Cardiac septum (tissue), 1 donor: ENCODE measurements around the gene AHSA1. TPM values are rescaled to one million over a fixed set of nuclear protein-coding genes. Genes with fewer than 3 reads are reported as not detected.
"Not testable (repeated sequence)": the region's sequence is repeated elsewhere in the genome, so short reads cannot be mapped to it uniquely, and the experiment has no call there.

Source experiments
- DNase-seq: peaks from one replicate; pipeline ENCODE4 v3.0.0-alpha.2; 2020; ENCODE audit warnings: low spot score
- intact Hi-C: fragments of 100-400 bp; cut with DNase I; formaldehyde crosslinking; loops from one replicate; pipeline ENCODE4 v1.14.0; 2022
- long read RNA-seq: library from polyadenylated mRNA; unstranded; transcript quantifications from one replicate; pipeline ENCODE4 v2.0.0, GENCODE V29; 2021
- total RNA-seq: library from RNA; stranded (reverse); fragmentation: NEBNext Ultra II Directional; extraction: Animal tissue kit (Norgen Biotek cat#: 25700); gene quantifications from one replicate; pipeline ENCODE4 v1.2.1, GENCODE V29; 2021
- donor health status: DM: no; HTN: no; CAD: no.

AHSA1 gene
- 138 TPM for total RNA-seq
- long read RNA-seq, transcript AHSA1-201 (9 exons, 1,402 nt) = major isoform, 88 of 92 reads
- long read RNA-seq, partial matches to known transcripts = 3 of 92 reads
- long read RNA-seq, other reads (novel, unspliced or antisense) = 0 of 92 reads

GRCh38 chr14:77457522-77458248 lies at the start of gene AHSA1, which contains the start of gene VIPAS39:
Gene AHSA1 (plus strand): TSS chr14:77458093. CDS start chr14:77458190, 97 bp downstream.
Gene VIPAS39 (minus strand): TSS chr14:77457601. CDS start chr14:77454102, 3,499 bp downstream.
- DNase-seq = peak; percentile 98
- intact Hi-C loops = loop anchor here (2.0 to 5.0 kb wide), 3 partner anchors 90 to 250 kb away; partner anchors contain the start of genes ALKBH1, GSTZ1, POMT2 and SLIRP

- intact Hi-C loops = no loop called here
- no peak for DNase-seq
These were observed 48.8 kb upstream of the AHSA1 start for GRCh38 chr14:77409131-77409533.

GRCh38 chr14:77415403-77416030 lies 42.4 kb upstream of the AHSA1 start:
- intact Hi-C loops, DNase-seq: not testable (repeated sequence)

- DNase-seq, intact Hi-C loops: not testable (repeated sequence)
These were observed 41.8 kb upstream of the AHSA1 start for GRCh38 chr14:77416098-77416497.

- intact Hi-C loops = no loop called here
- DNase-seq = no peak
These were observed 41.1 kb upstream of the AHSA1 start for GRCh38 chr14:77416836-77417235.

- DNase-seq = no peak
- intact Hi-C loops = no loop called here
These were observed 36.7 kb upstream of the AHSA1 start for GRCh38 chr14:77421201-77421600.

GRCh38 chr14:77423423-77423822 lies 34.5 kb upstream of the AHSA1 start, which contains the start of gene NOXRED1:
Gene NOXRED1 (minus strand): TSS chr14:77423523. CDS start chr14:77422889, 634 bp downstream.
- intact Hi-C loops = no loop called here
- DNase-seq = no peak

GRCh38 chr14:77424862-77425261 lies 33.0 kb upstream of the AHSA1 start:
- DNase-seq = no peak
- intact Hi-C loops = no loop called here

GRCh38 chr14:77426396-77426795 lies 31.5 kb upstream of the AHSA1 start:
- intact Hi-C loops = no loop called here
- DNase-seq = no peak

GRCh38 chr14:77436042-77436441 lies 21.9 kb upstream of the AHSA1 start:
- no peak for DNase-seq
- intact Hi-C loops = no loop called here

GRCh38 chr14:77438596-77438995 lies 19.3 kb upstream of the AHSA1 start:
- intact Hi-C loops = no loop called here
- no peak for DNase-seq

- intact Hi-C loops = no loop called here
- no peak for DNase-seq
These were observed 18.0 kb upstream of the AHSA1 start for GRCh38 chr14:77439861-77440260.

- no peak for DNase-seq
- intact Hi-C loops = no loop called here
These were observed 15.7 kb upstream of the AHSA1 start for GRCh38 chr14:77442196-77442595.

GRCh38 chr14:77455966-77456640 lies 1.8 kb upstream of the AHSA1 start:
- intact Hi-C loops = loop anchor here (2.0 to 5.0 kb wide), 3 partner anchors 91 to 251 kb away; partner anchors contain the start of genes ALKBH1, GSTZ1, POMT2 and SLIRP
- DNase-seq = no peak

- no peak for DNase-seq
- intact Hi-C loops = loop anchor here (2.0 to 5.0 kb wide), 3 partner anchors 90 to 250 kb away; partner anchors contain the start of genes ALKBH1, GSTZ1, POMT2 and SLIRP
These were observed 775 bp upstream of the AHSA1 start for GRCh38 chr14:77457115-77457521.

- intact Hi-C loops = loop anchor here (5.0 kb wide), 2 partner anchors 89 to 249 kb away; partner anchors contain the start of genes ALKBH1 and SLIRP
- DNase-seq = no peak
These were observed 507 bp downstream of the AHSA1 start for GRCh38 chr14:77458249-77458950.

GRCh38 chr14:77459072-77459723 lies 1.3 kb downstream of the AHSA1 start:
- DNase-seq = no peak
- intact Hi-C loops = loop anchor here (5.0 kb wide), 2 partner anchors 88 to 248 kb away; partner anchors contain the start of genes ALKBH1 and SLIRP

GRCh38 chr14:77467801-77468200 lies 9.9 kb downstream of the AHSA1 start:
- intact Hi-C loops = no loop called here
- no peak for DNase-seq
